8988T (cell line): ENCODE results near the gene CELF4.
"Not testable (repeated sequence)": the region's sequence is repeated elsewhere in the genome, so short reads cannot be mapped to it uniquely, and the experiment has no call there.

Source experiments
- DNase-seq: peaks from one replicate; pipeline ENCODE4 v3.0.0; 2011

The CELF4 gene

GRCh38 chr18:37385846-37386778, 179.5 kb downstream of the CELF4 start:
- no peak for DNase-seq

- DNase-seq = no peak
These were observed 181.6 kb downstream of the CELF4 start for GRCh38 chr18:37383846-37384595.

- DNase-seq = no peak
These were observed 182.4 kb downstream of the CELF4 start for GRCh38 chr18:37383036-37383785.

GRCh38 chr18:37381554-37381953, 184.0 kb downstream of the CELF4 start:
- DNase-seq = no peak

GRCh38 chr18:37380546-37381110, 185.0 kb downstream of the CELF4 start:
- no peak for DNase-seq

DNA sequence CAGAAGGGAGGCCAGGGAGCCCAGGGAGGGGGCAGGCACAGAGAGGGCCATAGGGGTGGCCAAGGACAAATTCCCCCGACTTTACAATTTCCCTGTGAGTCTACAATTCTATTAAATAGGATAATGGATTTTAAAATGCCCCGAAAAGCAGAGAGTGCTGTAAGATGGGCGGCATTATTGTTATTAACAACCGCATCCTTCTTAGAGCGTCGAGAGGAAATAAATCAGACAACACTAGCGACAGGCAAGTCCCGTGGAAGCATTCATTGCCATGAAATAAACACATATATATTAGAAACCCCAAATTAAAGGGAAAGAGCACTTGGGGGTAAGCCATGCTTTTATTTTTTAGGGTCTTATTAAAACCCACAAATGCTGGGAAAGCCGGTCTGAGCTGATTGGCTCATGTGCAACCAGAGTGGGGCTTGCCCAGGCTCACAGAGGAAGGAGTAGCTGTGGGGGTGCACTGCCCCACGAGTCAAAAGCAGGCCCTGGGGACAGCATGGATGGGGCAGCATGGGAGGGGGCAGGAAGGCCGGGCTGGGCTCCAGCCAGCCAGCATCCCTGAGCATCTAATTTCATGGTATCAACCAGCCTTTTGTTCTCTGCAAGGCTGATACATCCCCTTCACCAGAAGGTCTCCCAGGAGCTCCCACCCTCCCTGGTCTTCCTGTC, 187.1 kb downstream of the CELF4 start:
- DNase-seq = no peak

- no peak for DNase-seq
These were observed 190.4 kb downstream of the CELF4 start for GRCh38 chr18:37375181-37375580.

- DNase-seq = no peak
These were observed 197.3 kb downstream of the CELF4 start for GRCh38 chr18:37368110-37368954.

- DNase-seq = no peak
These were observed 201.4 kb downstream of the CELF4 start for GRCh38 chr18:37364237-37364636.

GRCh38 chr18:37362158-37362890, 203.3 kb downstream of the CELF4 start:
- DNase-seq = no peak

- DNase-seq = no peak
These were observed 204.1 kb downstream of the CELF4 start for GRCh38 chr18:37361335-37362157.

DNA sequence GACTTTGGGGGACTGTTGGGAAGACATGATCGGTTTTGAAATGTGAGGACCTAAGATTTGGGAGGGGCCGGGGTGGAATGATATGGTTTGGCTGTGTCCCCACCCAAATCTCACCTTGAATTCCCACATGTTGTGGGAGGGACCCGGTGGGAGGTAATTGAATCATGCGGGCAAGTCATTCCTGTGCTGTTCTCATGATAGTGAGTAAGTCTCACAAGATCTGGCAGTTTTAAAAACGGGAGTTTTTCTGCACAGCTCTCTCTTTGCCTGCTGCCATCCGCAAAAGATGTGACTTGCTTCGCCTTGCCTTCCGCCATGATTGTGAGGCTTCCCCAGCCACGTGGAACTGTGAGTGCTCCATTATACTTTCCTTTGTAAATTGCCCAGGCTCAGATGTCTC, 207.5 kb downstream of the CELF4 start:
- DNase-seq = not testable (repeated sequence)

- DNase-seq = no peak
These were observed 209.8 kb downstream of the CELF4 start for GRCh38 chr18:37355772-37356171.

DNA sequence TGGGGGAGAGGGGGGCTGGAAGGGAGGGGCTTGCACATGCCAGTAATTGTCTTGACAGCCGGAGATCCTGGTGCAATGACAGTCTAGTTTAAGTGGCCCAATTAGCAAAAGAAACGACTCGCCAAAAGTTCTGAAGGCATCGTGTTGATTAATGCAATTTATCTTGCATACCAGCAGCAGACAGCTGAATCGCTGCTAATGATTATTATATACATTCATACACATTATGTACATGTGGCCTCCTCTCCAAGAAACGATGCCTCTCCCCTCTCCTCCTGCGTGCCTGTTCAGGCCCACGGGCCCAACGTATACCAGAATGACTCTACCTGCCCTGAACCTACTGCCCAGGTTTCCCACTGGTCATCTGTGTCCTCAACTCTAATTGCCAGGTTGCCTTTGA, 214.5 kb downstream of the CELF4 start:
- no peak for DNase-seq

GRCh38 chr18:37348729-37349128, 216.9 kb downstream of the CELF4 start:
- DNase-seq = no peak

- DNase-seq = no peak
These were observed 219.6 kb downstream of the CELF4 start for GRCh38 chr18:37346048-37346447.

DNA sequence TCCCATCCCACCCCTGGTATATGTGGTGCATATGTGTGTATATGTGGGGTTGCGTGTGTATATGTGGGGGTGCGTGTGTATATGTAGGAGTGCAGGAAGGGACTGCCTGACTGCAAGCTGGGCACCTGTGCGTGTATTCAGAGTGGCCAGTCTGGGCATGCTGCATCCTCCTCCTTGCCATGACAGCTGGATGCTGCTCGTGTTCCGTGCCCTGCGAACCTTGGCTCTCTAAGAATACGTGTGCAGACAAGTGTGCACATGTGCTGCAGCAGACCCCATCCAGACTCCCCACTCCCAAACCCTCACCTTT, 222.1 kb downstream of the CELF4 start:
- DNase-seq = no peak

- DNase-seq = no peak
These were observed 224.0 kb downstream of the CELF4 start for GRCh38 chr18:37341473-37342086.

- DNase-seq = no peak
These were observed 224.6 kb downstream of the CELF4 start for GRCh38 chr18:37341016-37341415.
